GM21529 (cell line): ENCODE results near the gene ATP13A4.

Experiments used
- ATAC-seq: cut with Tn5 transposase; IDR thresholded peaks from one replicate; pipeline ENCODE4 v1.9.1; 2021; ENCODE audit not compliant: unreplicated experiment

Gene ATP13A4

GRCh38 chr3:193407688-193408087 is 147.0 kb downstream of the ATP13A4 start:
- no peak for ATAC-seq

- ATAC-seq: no peak
Observed at GRCh38 chr3:193407112-193407511, 147.6 kb downstream of the ATP13A4 start.

- ATAC-seq: no peak
Observed at GRCh38 chr3:193403307-193403706, 151.4 kb downstream of the ATP13A4 start.

- ATAC-seq: no peak
Observed at GRCh38 chr3:193400304-193400703, 154.4 kb downstream of the ATP13A4 start.

GRCh38 chr3:193396451-193397244 is 158.0 kb downstream of the ATP13A4 start:
- no peak for ATAC-seq

- no peak for ATAC-seq
Observed at GRCh38 chr3:193391902-193392301, 162.8 kb downstream of the ATP13A4 start.

GRCh38 chr3:193389335-193389734 is 165.4 kb downstream of the ATP13A4 start:
- ATAC-seq: no peak

- no peak for ATAC-seq
Observed at GRCh38 chr3:193388361-193388760, 166.3 kb downstream of the ATP13A4 start.

- ATAC-seq: no peak
Observed at GRCh38 chr3:193387596-193387995, 167.1 kb downstream of the ATP13A4 start.

- no peak for ATAC-seq
Observed at GRCh38 chr3:193378706-193379105, 176.0 kb downstream of the ATP13A4 start, which contains the start of gene ATP13A5. Gene ATP13A5, minus strand, starts transcription at chr3:193378753. Its CDS starts 28 bp downstream, at chr3:193378725.

- no peak for ATAC-seq
Observed at GRCh38 chr3:193377591-193377990, 177.1 kb downstream of the ATP13A4 start.

- ATAC-seq: no peak
Observed at GRCh38 chr3:193375614-193376013, 179.1 kb downstream of the ATP13A4 start.

- no peak for ATAC-seq
Observed at GRCh38 chr3:193372783-193373182, 181.9 kb downstream of the ATP13A4 start.

GRCh38 chr3:193367868-193368267 is 186.8 kb downstream of the ATP13A4 start:
- no peak for ATAC-seq

GRCh38 chr3:193357291-193357690 is 197.4 kb downstream of the ATP13A4 start:
- no peak for ATAC-seq

- ATAC-seq: no peak
Observed at GRCh38 chr3:193354423-193354822, 200.3 kb downstream of the ATP13A4 start.
